Neural crest cell (in vitro differentiated cells): ENCODE measurements around the gene RASSF4. TPM values are rescaled to one million over a fixed set of nuclear protein-coding genes. Genes with fewer than 3 reads are reported as not detected.

Experiments used
- DNase-seq: peaks from one replicate; pipeline ENCODE4 v3.0.0; 2021; ENCODE audit warnings: low read depth, mixed read lengths, low spot score
- H3K27ac Mint-ChIP-seq: one replicate; pipeline ENCODE4 v1.8.0; 2021; ENCODE audit warnings: mild to moderate bottlenecking, mixed read lengths; ENCODE audit not compliant: unreplicated experiment
- H3K27me3 Mint-ChIP-seq: 2 replicates; pipeline ENCODE4 v1.8.0; 2021; ENCODE audit warnings: low read depth, mild to moderate bottlenecking, mixed read lengths
- H3K36me3 Mint-ChIP-seq: 2 replicates; pipeline ENCODE4 v1.8.0; 2021; ENCODE audit warnings: low read depth, mild to moderate bottlenecking, mixed read lengths
- H3K4me1 Mint-ChIP-seq: 2 replicates; pipeline ENCODE4 v1.8.0; 2021; ENCODE audit warnings: mixed read lengths
- H3K4me3 Mint-ChIP-seq: one replicate; pipeline ENCODE4 v1.8.0; 2021; ENCODE audit warnings: mild to moderate bottlenecking, mixed read lengths
- H3K9me3 Mint-ChIP-seq: 2 replicates; pipeline ENCODE4 v1.8.0; 2021; ENCODE audit warnings: mixed read lengths
- total RNA-seq: library from RNA; stranded (reverse); gene quantifications from 2 replicates; pipeline ENCODE4 v1.2.1, GENCODE V29; 2021
- TF ChIP-seq, protein P1 (sequence below): fragments of 200-600 bp; sonication (generic); conservative IDR thresholded peaks from 2 replicates; pipeline ENCODE4 v1.5.0; 2021; ENCODE audit warnings: antibody characterized with exemption, mild to moderate bottlenecking

RASSF4 gene
- total RNA-seq, 1 donor from 2014 or later: 18.6 TPM

DNA sequence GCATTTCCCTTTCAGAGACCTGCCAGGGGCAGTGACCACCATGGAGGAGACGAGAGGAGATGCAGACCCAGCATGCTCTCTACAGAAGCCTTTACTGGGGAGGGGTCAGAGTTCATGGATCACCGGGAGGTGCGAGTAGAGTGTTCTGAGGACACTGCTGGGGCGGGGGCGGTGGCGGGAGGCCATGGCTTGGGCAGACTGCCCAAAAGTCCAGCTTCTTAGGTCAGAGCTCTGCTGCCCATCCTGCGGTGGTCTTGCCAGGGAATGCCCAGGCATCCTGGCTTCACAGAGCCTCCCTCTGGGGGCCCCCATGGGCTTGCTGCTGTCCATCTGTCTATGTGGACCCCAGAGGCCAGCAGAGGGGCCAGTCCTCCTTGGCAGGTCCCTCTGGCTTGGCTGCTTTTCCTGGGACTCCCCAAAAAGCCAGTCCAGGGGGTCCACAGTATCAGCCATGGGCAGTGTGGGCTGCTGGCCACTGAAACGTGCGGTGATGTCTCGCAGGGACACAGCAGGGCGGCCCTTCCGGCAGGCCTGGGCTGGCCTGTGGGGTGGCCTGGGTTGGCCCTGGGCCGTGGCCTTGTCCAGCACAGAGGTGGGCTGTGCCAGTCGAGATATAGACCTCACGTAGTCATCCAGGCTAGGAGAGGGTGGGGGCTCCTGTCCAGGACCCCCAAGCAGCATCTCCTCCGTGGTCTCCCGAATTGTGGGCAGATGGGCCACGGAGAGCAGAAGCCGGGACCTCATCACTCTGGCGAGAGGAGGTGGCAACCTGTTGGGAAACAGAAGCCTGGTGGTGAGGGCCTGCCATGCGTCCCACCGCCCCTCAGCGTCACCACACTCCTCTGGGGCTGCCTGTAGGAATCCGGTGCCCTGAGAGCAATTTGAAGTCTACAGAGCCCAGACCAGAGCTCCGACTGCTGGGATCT is 17.9 kb downstream of the RASSF4 start:
- Mint-ChIP-seq H3K36me3 (no peaks in the 10 kb centered on the region), H3K27me3 (no peaks in the 10 kb centered on the region), H3K9me3 (no peaks in the 10 kb centered on the region), H3K4me1 (peaks cover 62% of the 10 kb centered on the region), H3K4me3 (peak overlapping the region; percentile 51), H3K27ac (peak overlapping the region; percentile 27)
- TF ChIP-seq, protein P1, sequence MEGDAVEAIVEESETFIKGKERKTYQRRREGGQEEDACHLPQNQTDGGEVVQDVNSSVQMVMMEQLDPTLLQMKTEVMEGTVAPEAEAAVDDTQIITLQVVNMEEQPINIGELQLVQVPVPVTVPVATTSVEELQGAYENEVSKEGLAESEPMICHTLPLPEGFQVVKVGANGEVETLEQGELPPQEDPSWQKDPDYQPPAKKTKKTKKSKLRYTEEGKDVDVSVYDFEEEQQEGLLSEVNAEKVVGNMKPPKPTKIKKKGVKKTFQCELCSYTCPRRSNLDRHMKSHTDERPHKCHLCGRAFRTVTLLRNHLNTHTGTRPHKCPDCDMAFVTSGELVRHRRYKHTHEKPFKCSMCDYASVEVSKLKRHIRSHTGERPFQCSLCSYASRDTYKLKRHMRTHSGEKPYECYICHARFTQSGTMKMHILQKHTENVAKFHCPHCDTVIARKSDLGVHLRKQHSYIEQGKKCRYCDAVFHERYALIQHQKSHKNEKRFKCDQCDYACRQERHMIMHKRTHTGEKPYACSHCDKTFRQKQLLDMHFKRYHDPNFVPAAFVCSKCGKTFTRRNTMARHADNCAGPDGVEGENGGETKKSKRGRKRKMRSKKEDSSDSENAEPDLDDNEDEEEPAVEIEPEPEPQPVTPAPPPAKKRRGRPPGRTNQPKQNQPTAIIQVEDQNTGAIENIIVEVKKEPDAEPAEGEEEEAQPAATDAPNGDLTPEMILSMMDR: peak; percentile 9
- no peak for DNase-seq

DNA sequence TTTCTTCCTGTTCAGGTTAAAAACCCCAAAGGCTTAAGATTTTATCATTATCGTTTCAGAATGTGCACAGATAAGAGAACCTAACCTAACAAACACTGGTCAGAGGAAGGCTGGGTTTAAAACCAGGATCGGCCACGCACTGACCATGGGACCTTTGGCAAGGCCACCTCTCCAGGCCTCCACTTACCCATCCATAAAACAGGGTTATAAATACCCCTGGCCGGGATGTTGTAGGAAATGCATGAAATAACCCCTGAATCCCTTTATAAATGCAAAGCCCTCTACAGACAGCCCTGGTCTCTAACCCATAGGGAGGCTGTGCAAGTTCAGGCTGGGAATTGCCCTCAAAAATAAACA is 18.6 kb downstream of the RASSF4 start:
- no peaks in the 10 kb centered on the region for H3K9me3 Mint-ChIP-seq
- no peak for DNase-seq
- peaks cover 62% of the 10 kb centered on the region for H3K4me1 Mint-ChIP-seq
- TF ChIP-seq, protein P1: peak; percentile 2
- no peaks in the 10 kb centered on the region for H3K27me3 Mint-ChIP-seq
- no peaks in the 10 kb centered on the region for H3K36me3 Mint-ChIP-seq
- H3K4me3 Mint-ChIP-seq: peak overlapping the region; percentile 72
- H3K27ac Mint-ChIP-seq: no peak overlapping the region

DNA sequence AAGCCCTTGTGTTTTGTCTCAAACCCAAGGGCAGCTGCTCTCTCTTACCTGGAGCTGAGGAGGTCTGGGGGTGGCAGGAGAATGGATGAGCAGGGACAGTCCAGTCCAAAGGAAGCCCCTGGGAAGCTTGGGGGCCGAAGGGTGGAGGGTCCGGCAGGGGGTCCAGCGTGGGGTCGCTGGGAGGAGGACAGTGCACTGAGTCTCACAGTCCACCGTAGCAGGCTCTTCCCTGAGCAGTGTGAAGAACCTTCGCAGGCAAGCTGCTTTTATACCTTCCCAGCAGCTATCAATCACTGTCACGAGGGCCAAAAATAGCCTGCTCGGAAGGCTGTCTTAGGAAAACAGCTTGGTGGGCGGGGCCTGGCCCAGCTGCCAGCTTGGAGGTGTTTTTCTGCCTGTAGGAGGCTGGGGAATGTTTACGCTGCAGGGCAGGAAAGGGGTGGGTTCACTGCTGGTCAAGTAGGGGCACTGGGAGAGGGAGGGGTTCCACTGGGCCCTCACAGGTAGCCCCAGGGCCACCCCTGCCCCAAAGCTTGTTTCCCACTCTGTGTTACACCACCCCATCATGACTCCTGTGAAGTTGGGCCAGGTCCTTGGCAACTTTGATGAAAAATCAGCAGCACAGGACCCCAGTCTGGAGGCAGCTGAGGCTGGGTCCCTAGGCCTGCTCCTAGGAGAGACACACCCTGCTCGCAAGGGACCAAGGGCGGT is 19.1 kb downstream of the RASSF4 start, which contains the start of gene DEPP1:
Gene DEPP1, minus strand, starts transcription at position 240 of the 711 bp plus-strand sequence. CDS start 779 bp downstream, outside the sequence.
- no peaks in the 10 kb centered on the region for H3K9me3 Mint-ChIP-seq
- no peaks in the 10 kb centered on the region for H3K36me3 Mint-ChIP-seq
- H3K4me1 Mint-ChIP-seq: peaks cover 57% of the 10 kb centered on the region
- H3K27me3 Mint-ChIP-seq: no peaks in the 10 kb centered on the region
- peak within 1 kb of the TSS; percentile 72 for H3K4me3 Mint-ChIP-seq
- DNase-seq: peak; percentile 58
- TF ChIP-seq, protein P1: peak; percentile 29
- peak within 1 kb of the TSS; percentile 57 for H3K27ac Mint-ChIP-seq

DNA sequence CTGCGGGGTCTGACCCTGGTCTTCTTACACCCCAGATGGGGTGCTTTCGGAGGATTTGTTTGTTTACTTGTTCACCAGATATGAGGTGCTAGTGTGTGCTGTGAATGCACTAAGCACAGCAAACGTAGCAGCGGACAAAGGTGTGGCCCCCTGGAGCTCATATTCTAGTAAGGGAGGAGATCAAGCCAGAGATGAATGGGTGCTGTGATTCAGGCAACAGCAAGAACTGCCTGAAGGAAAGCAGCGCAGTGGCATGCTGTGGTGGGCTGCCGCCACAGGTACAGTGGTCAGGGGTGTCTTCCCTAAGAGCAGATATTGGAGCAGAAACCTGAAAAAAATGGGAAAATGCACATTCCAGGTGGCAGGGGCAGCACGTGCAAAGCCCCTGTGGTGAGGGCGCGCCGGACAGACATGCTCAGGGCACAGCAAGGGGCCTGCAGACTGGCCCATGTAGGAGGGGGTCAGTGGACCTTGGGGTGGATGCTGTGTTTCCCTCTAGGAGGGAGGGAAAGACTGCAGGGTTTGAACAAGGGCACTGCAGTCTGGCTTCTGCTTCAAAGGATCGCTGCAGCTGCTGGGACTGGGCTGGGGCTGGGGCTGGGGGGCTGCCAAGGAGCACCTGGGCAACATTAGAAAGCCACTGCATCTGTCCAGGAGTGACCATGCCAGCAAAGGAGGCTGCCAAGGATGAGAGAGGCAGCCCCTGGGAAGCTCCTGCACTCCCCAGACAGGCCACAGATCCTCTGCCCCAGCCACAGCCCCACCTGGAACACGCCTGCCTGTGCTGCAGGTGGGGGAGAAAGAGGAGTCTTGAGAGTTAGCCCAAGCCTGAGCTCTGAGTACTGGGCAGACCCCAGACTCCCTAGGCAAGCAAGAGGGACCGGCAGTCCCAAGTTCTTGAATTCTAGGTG is 19.9 kb downstream of the RASSF4 start:
- Mint-ChIP-seq H3K4me3 (no peak overlapping the region), H3K27ac (peak overlapping the region; percentile 57), H3K36me3 (no peaks in the 10 kb centered on the region), H3K27me3 (no peaks in the 10 kb centered on the region), H3K4me1 (peaks cover 49% of the 10 kb centered on the region), H3K9me3 (no peaks in the 10 kb centered on the region)
- TF ChIP-seq, protein P1: no peak
- DNase-seq: no peak
